HG02588 (cell line): ENCODE measurements around the gene MYO9B.

Source experiments
- ATAC-seq: cut with Tn5 transposase; IDR thresholded peaks from one replicate; pipeline ENCODE4 v1.9.1; 2021; ENCODE audit warnings: mild to moderate bottlenecking, moderate library complexity; ENCODE audit not compliant: unreplicated experiment

MYO9B gene

DNA sequence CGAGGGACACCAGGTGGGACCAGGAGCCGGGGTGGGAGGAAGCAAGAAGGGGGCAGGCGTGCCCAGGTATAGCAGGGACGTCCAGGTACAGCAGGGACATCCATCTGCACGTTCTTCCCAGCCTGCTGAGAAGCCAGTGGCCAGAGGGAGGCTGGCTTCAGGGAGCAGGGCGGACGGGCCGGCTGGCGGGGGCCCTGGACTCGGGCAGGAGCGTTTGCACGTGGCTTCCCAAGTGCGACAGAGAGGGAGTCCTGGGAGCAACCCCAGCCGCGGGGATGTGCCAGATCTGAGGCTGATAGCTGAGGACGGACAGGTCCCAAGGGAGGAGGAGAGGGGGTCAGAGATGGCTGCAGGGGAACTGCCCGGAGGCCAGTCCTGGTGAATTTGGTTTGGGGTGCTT is 36.7 kb downstream of the MYO9B start:
- ATAC-seq: no peak

DNA sequence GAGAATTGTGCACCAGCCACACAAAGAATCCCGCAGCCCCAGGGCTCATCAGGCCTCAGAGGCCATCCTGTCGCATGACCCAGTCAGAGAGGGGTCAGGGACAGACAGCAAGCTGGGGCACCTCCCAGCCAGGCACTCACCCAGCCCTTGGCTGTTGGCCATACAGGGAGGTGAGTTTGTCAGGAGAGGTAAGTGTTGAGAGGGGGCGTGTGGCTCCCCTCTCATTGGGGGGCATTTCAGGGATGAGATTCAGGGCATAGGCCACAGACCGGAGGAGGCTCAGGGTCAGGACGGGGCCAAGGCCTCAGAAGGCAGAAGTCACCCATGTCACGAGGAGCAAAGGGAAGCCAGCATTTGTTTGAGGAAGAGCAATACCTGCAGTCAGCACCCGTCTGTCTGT is 37.1 kb downstream of the MYO9B start:
- no peak for ATAC-seq

DNA sequence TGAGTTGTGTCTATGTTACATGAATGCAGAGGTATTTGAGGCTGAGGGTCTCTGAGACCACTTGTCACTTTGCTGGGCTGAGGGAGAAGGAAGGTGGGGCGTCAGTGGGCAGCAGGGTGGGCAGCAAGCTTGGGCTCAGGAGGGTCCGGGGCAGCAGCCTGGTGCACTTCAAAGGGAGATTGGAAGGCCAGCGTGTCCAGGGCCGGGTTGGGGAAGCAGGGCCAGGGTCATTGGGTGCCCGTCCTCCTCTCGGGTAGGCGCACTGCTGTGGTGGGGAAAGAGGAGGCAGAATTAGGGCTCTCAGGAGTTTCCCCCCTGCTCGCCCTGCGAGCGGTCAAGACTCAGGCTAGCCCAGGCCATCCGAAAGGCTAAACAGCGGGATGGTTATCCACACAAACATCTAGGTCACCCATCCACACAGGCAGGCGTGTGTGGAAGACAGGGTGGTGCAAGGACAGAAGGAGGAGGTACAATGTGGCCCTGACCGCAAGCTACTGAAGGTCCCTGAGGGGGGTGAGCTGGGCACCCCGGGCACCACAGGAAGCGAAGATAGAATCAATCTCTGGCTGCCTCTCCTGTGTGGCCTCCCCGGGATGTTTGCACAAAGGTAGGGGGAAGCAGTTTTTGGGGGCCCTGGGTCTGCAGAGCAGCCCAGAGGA is 37.7 kb downstream of the MYO9B start:
- ATAC-seq: no peak

DNA sequence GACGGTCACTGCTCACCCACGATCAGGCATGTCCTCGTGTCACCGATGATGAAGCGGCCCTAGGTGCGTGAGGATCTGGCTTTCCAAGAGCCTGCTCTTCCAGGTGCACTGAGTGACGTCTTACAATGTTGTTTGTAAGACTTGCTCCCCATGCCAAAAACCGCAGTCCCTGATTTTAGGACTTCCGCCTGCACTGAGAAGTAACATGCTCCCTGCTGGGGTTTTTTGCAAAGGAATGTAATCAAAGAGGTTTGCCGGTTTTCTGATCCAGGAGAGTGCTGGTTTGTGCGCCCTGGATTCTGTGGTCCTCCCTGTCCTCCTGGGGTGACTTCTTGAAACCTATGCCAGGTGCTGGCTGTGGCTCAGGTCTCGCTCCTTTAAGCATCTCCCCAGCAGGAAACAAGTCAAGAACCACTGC is 38.8 kb downstream of the MYO9B start:
- no peak for ATAC-seq

DNA sequence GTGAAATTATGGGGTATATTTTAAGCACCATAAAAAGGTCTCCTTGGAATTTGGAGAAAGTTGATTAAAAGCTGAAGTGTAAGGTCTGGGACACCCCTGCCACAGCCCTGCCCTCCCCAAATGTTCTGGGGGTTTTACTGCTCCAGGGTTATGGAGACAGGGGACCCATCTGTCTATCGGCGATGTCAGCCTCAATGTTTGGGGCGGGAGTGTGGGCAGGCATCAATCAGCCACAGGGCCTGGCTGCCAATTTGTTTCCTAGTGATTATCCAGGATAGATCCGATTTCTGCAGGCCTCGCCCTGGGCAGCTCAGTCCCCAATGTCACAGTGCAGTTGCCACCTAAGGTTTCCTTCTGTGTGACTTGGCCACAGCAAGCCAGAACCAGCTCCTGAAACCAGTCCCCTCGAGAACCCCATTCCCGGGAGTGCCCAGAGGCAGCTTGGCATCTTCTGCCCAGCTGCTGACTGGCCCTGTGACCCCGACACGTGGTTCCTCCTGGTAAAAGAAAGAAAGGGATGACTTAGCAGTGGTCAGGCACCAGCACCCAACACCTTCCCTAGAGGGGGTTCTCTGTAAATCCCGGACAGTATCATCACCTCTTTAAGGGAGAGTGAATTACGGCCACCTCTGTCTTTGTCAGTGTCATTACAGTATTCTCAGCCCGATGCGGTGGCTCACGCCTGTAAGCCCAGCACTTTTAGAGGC is 41.6 kb downstream of the MYO9B start:
- ATAC-seq: no peak

DNA sequence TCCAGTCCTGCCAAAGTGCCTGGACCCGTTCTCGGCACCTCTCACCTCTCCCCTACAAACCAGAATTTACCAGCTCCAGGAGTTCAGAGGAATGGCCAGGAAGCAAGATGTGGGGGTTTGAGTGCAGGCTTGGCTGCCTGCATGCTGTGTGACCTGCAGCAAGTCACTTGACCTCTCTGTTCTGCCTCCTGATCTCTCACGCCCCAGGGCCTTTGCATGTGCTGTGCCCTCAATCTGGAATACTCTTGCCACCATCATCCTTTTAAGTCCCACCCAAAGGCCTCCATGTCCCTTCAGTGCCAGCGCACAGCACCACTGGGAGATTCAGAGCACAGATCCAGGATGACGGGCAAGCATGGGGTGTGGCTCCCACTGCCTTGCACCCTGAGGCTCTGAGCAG is 43.4 kb downstream of the MYO9B start:
- no peak for ATAC-seq

DNA sequence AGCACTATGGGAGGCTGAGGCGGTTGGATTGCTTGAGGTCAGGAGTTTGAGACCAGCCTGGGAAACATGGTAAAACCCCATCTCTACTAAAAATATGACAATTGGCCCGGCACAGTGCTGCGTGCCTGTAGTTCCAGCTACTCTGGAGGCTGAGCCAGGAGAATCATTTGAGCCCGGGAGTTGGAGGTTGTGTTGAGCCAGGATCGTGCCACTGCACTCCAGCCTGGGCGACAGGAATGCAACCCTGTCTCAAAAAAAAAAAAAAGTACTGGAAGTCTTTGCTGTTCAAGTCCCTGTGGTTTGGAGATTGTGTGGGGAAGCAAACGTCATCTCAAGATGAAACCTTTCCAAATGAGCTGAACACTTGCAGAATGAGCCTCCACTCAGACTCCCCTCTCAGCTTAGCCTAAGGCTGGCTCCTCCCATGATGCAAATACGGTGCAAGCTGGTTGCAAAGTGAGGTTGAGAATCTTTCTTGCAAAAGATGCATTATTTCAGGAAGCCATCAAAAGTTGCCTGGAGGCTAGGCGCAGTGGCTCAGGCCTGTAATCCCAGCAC is 46.2 kb downstream of the MYO9B start:
- ATAC-seq: no peak

DNA sequence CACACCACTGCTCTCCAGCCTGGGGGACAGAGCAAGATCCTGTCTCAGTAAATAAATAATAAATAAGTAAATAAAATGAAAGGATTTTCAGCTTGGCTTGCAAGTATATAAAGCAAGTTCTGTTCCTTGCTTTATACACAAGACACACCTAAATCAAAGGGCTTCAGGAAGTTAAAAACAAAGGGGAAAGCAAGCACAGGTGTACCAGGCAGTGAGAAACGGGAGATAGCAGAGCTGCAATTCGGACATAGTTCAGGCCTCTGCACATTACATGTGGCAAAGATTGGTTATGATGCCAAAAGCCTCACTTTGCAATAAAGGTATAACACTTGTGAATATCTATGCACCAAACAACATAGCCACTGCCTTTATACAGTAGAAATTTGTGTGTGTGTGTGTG is 47.5 kb downstream of the MYO9B start:
- no peak for ATAC-seq

DNA sequence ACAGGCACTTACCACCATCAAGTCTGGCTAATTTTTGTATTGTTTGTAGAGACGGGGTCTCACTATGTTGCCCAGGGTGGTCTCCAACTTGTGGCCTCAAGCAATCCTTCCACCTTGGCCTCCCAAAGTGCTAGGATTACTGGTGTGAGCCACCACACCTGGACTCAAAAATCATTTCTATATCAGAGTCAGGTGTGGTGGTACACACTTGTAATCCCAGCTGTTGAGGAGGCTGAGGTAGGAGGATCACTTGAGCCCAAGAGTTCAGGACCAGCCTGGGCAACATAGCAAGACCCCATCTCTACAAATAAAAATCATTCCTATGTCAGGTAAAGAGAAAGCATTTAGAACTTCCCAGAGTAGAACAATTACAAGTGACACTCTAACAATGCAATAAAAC is 48.4 kb downstream of the MYO9B start:
- no peak for ATAC-seq

DNA sequence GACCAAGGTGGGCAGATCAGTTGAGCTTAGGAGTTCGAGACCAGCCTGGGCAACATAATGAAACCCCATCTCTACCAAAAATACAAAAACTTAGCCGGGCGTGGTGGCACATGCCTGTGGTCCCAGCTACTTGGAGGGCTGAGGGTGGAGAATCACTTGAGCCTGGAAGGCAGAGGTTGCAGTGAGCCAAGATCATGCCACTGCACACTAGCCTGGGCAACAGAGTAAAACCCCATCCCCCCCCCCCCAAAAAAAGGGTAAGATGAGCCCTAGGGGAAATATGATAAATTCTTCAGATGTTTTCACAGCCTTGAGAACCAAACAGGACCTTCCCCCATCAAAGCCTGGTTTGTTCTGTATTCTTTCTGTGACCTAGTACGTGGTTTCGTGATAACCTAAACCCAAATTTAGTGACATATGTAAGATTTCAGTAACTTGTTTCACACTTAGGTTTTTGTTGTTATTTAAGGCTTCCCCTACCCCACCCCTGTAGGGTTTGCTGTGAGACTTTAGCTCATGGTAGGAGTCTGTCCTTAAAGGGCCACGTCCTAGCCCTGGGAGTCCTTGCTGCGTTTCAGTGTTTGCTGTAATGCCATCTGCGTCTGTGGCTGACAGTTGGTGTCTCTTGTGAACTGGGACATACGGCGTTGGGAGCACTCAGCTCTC is 49.6 kb downstream of the MYO9B start:
- peak; percentile 56 for ATAC-seq

DNA sequence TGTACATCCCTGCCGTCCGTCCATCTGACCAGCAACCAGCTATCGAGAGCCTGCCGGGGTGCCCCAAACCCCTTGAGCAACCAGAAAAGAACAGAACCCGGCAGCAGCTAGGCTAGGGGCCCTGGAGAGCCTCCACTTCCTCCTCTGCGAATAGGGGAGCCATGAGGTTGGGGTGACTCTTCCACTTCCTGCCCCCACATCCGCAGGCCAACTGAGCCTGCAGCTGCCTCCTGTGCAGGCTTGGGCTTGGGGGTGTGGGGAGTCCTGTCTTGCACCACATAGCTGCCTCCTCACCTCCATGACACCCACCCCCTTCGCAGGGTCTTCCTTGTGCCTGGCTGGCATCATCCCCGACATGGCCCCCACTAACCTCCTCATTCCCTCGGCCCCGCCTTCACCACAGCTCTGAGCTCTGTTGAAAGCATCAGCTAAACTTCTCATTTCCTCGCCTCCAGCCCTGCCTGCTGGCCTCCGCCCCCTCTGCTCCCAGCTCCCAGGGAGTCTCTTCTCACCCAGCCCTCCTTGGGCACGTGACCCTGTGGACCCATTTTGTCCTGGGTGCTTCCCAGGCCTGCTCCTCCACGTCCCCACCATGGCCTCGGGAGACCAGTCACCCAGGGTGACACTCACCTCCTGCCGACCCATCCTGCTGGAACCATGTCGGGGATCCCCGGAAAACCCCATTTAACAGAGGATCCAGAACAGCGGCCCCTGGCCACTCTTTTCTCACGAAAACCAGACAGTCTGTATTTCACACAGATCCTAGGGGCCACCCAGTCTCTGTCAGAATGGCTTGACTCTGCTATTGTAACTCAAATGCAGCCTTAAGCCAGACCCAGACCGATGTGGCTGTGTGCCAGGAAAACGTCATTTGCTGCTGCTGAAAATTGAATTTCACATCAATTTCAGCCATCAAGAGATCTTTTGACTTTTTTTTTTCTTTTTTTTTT is 50.4 kb downstream of the MYO9B start:
- ATAC-seq: peak; percentile 46

DNA sequence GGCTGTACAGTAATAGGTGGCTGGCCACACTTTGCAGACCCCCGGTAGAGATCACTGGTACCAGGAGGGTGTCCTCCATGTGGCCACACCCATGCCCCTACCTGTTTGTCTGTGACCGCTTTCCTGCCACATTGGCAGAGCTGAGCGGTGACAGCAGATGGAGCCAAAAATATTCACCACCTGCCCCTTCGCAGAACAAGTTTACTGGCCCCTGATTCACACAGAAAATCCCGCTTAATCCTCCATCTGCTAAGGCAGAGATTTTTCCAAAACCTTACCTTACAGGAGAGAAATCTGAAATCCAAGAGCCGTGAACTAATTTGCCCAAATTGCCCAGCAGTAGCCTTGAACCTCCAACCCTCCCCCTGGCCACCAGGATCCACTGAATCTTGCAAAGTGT is 52.1 kb downstream of the MYO9B start:
- no peak for ATAC-seq

DNA sequence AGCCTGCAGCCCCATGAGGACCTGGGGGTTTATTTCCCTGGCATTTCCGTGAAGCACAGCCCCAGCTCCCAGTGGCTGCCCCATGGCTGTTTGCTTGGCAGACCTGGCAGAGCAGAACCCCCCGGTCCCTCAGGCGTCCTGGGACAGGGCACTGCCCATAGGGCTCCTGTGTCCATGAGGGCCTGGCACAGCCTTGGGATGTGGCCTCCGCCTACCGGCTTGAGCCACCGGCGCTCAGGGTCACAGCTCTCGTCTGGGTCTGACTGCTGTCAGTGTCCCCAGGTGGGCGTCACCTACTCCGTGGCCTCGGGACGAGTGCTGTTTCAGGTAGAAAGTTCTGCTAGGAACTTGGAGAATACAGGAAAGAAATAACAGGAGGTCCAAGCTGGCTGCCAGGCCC is 52.8 kb downstream of the MYO9B start:
- ATAC-seq: no peak

DNA sequence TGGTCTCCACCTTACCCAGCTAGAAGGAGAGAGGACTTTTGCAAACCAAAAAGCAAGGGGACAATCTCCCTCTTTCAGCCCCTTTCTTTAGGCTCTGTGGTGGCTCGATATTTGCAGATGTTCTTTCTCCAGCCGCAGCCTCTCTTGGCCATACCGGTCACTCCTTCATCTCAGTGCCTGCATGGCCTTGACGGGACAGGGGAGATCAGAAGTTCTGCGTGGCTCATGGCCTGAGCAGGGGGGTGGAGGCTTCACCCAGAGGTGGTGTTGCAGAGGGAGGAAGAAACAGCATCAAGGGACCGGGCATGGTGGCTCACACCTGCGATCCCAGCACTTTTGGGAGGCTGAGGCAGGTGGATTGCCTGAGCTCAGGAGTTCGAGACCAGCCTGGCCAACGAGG is 53.2 kb downstream of the MYO9B start:
- ATAC-seq: no peak

DNA sequence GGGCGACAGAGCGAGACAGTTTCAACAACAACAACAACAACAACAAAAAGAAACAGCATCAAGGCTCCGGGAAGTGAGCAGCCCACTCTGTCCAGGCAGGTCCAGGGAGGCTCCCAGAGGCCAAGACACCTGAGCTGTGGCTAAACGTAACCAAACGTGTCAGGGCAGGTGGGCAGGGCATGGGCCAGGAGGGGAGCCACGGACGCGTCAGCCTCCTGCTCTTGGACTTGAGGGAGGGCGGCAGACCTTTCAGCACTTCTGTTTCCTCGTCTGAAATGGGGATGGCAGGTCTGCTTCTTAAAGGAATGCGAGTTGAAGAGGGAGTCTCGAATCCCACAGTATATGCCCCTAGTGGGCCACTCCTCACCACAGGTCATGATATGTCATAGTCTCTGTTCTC is 53.8 kb downstream of the MYO9B start:
- ATAC-seq: no peak

DNA sequence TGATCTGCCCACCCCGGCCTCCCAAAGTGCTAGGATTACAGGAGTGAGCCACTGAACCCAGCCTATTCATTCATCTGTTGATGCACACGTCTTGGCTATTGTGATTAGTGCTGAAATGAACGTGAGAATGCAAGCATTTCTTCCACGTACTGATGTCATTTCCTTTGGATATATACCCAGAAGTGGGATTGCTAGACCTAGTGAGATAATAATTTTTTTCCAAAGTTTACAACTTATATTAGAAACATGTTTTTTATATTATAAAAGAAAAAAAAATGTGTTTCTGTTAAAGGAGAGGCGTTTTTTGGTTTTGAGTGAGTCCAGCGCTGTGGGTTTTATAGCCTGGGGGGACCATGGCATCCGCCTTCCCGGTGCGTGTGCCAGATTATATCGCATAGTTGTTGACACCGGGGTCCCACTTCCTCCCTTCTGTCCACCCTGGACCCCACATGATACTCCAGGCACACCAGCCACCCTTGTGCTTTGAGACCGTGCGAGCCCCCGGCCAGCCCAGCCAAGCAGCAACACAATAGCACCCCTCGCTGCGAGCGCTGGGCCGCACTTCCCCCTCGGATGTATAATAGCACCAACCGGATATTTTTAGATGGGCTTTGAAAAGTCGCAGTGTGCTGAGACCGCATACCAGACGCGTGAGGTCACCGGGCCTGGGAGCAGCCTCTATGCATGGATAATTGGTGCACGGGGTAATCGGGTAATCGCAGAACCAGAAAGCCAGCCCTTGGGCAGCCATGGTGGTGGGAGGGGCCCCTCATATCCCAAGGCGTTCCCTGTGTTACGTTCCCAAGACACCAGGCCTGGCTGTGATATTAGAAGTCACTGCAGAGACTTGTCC is 59.6 kb downstream of the MYO9B start:
- peak; percentile 63 for ATAC-seq

DNA sequence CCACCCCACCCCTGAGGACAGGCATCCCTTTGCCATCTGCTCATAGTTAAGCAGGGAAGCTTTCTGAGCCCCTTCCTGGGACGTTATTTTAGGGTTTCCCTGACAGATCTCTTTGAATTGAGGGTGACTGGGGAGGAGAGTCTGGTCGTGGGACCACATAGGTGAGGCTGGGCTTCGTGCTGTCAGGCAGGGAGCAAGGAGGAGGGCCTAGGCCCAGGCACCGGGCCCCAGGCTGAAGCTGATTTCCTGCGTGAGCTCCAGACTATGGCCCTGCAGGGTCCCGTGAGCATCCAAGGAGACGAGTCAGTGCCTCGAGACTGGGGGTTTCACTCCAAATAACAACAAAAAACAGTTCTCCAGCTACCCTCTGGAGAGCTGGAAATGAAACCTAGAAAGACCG is 60.4 kb downstream of the MYO9B start:
- no peak for ATAC-seq

DNA sequence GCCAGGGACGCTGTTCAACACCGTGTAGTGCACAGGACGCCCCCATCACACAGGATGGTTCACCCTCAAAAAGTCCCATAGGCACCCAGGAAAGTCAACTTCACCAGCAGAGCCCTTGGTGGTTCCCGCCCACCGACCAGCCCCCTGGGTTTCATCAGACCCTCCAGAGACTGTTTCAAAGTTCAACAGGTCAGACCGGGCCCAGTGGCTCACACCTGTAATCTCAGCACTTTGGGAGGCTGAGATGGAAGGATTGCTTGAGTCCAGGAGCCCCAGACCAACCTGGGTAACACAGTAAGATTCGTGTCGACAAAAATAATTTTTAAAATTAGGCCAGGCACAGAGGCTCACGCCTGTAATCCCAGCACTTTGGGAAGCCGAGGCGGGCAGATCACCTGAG is 61.0 kb downstream of the MYO9B start:
- no peak for ATAC-seq

DNA sequence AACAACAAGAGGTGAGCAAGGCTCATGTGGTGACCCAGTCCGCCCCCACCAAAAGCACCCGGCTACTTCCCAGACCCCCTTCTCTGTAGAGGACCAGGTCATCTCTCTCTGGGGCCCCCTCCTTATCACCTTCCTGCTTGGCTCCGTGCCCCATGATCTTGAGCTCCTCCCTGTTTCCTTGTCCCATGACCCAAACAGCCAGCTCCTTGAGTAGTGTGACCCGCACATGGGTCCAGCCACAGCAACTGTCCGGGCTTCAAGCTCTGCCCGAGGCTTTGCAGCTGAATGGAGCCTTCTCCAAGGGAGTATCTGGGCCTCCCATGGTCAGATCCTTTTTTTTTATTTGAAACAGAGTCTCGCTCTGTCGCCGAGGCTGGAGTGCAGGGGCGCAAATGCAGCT is 61.8 kb downstream of the MYO9B start:
- ATAC-seq: no peak
